PFSK-1 (cell line): ENCODE measurements around the gene BABAM2.

ENCODE experiments used
- FOXP2 ChIP-seq: optimal IDR thresholded peaks from 2 replicates; pipeline ENCODE3; 2011; ENCODE audit warnings: borderline replicate concordance, control low read depth, inconsistent platforms; ENCODE audit not compliant: insufficient read depth; ENCODE audit errors: extremely low read length, extremely low read depth
- POLR2AphosphoS5 ChIP-seq: IDR thresholded peaks from 2 replicates; pipeline ENCODE4 v1.6.1; 2012; ENCODE audit warnings: low read depth, mild to moderate bottlenecking, control low read depth, low read length, moderate library complexity
- REST ChIP-seq, 2 experiments: IDR thresholded peaks; 2 replicates each; pipeline versions ENCODE4 v1.6.1 to v1.8.0; 2011 to 2012; ENCODE audit warnings: low read depth in 2 of 2, low read length in 2 of 2, control low read depth in 1 of 2, inconsistent platforms in 1 of 2, mild to moderate bottlenecking in 1 of 2, moderate library complexity in 1 of 2; ENCODE audit not compliant: insufficient read depth in 1 of 2
- SIN3A ChIP-seq: IDR thresholded peaks from 2 replicates; pipeline ENCODE4 v1.6.1; 2012; ENCODE audit warnings: mild to moderate bottlenecking, low read length, moderate library complexity, borderline replicate concordance; ENCODE audit not compliant: insufficient read depth
- TAF1 ChIP-seq: IDR thresholded peaks from 2 replicates; pipeline ENCODE4 v1.6.1; 2012; ENCODE audit warnings: low read length, control low read depth, borderline replicate concordance; ENCODE audit not compliant: insufficient read depth

Gene BABAM2

GRCh38 chr2:28311660-28312249 lies 421.2 kb downstream of the BABAM2 start:
- TF ChIP-seq POLR2AphosphoS5 (no peak), TAF1 (no peak), REST (IDR thresholded peaks at IDR 0.05; ENCODE audit: insufficient read depth in 1 of 2, low read depth in 2 of 2, low read length in 2 of 2) (no peak), SIN3A (no peak), FOXP2 (no peak)

- TF ChIP-seq FOXP2 (no peak), REST (IDR thresholded peaks at IDR 0.05; ENCODE audit: insufficient read depth in 1 of 2, low read depth in 2 of 2, low read length in 2 of 2) (no peak), POLR2AphosphoS5 (no peak), TAF1 (no peak), SIN3A (no peak)
These were observed 422.0 kb downstream of the BABAM2 start for GRCh38 chr2:28312307-28313219.

GRCh38 chr2:28313220-28313784 lies 422.8 kb downstream of the BABAM2 start:
- TF ChIP-seq POLR2AphosphoS5 (no peak), REST (IDR thresholded peaks at IDR 0.05; ENCODE audit: insufficient read depth in 1 of 2, low read depth in 2 of 2, low read length in 2 of 2) (no peak)

GRCh38 chr2:28314968-28315367 lies 424.4 kb downstream of the BABAM2 start:
- TF ChIP-seq POLR2AphosphoS5 (no peak), REST (IDR thresholded peaks at IDR 0.05; ENCODE audit: insufficient read depth in 1 of 2, low read depth in 2 of 2, low read length in 2 of 2) (no peak), SIN3A (no peak), FOXP2 (no peak), TAF1 (no peak)
